BLaER1 (cell line): ENCODE results near the gene P3R3URF.

Experiments used
- H3K27ac ChIP-seq: shearing (Covaris generic); formaldehyde crosslinking; 2 replicates; pipeline ENCODE4 v1.8.1; 2022
- H3K27me3 ChIP-seq: shearing (Covaris generic); formaldehyde crosslinking; 2 replicates; pipeline ENCODE4 v1.8.1; 2022
- H3K36me3 ChIP-seq: shearing (Covaris generic); formaldehyde crosslinking; 2 replicates; pipeline ENCODE4 v1.8.1; 2022
- H3K4me1 ChIP-seq: shearing (Covaris generic); formaldehyde crosslinking; 2 replicates; pipeline ENCODE4 v1.8.1; 2022
- H3K4me2 ChIP-seq: shearing (Covaris generic); formaldehyde crosslinking; 2 replicates; pipeline ENCODE4 v1.8.1; 2022
- H3K4me3 ChIP-seq: shearing (Covaris generic); formaldehyde crosslinking; 2 replicates; pipeline ENCODE4 v1.8.1; 2022
- H3K9ac ChIP-seq: shearing (Covaris generic); formaldehyde crosslinking; 2 replicates; pipeline ENCODE4 v1.8.1; 2022
- H3K9me3 ChIP-seq: shearing (Covaris generic); formaldehyde crosslinking; 2 replicates; pipeline ENCODE4 v1.8.1; 2022
- H4K20me1 ChIP-seq: shearing (Covaris generic); formaldehyde crosslinking; 2 replicates; pipeline ENCODE4 v1.8.1; 2022
- Cebpa-rat ChIP-seq: shearing (Covaris generic); IDR thresholded peaks from 2 replicates; pipeline ENCODE4 v1.8.1; 2022

The P3R3URF gene

GRCh38 chr1:46210561-46210960 is 34.3 kb upstream of the P3R3URF start:
- Histone ChIP-seq H3K27ac (no peak overlapping the region), H4K20me1 (no peaks in the 10 kb centered on the region), H3K4me3 (no peak overlapping the region), H3K9ac (no peak overlapping the region), H3K4me2 (no peak overlapping the region), H3K27me3 (no peaks in the 10 kb centered on the region), H3K4me1 (peaks cover 15% of the 10 kb centered on the region), H3K36me3 (no peaks in the 10 kb centered on the region), H3K9me3 (no peaks in the 10 kb centered on the region)
- no peak for TF ChIP-seq Cebpa-rat

GRCh38 chr1:46206399-46206798 is 30.1 kb upstream of the P3R3URF start:
- Histone ChIP-seq H3K27ac (no peak overlapping the region), H3K4me1 (peaks cover 45% of the 10 kb centered on the region), H3K36me3 (no peaks in the 10 kb centered on the region), H3K9me3 (no peaks in the 10 kb centered on the region), H3K4me3 (no peak overlapping the region), H3K4me2 (no peak overlapping the region), H3K9ac (no peak overlapping the region), H3K27me3 (peaks cover 9% of the 10 kb centered on the region; the same call in 1 of the 2 replicates), H4K20me1 (no peaks in the 10 kb centered on the region)
- TF ChIP-seq Cebpa-rat: no peak

- Histone ChIP-seq H3K4me2 (no peak overlapping the region), H3K36me3 (no peaks in the 10 kb centered on the region), H3K4me1 (peaks cover 45% of the 10 kb centered on the region), H3K27ac (no peak overlapping the region), H4K20me1 (no peaks in the 10 kb centered on the region), H3K9me3 (no peaks in the 10 kb centered on the region), H3K27me3 (peaks cover 9% of the 10 kb centered on the region; the same call in 1 of the 2 replicates), H3K9ac (no peak overlapping the region), H3K4me3 (no peak overlapping the region)
- TF ChIP-seq Cebpa-rat: no peak
Measured at GRCh38 chr1:46205791-46206190, 29.5 kb upstream of the P3R3URF start.

GRCh38 chr1:46205141-46205540 is 28.9 kb upstream of the P3R3URF start:
- Histone ChIP-seq H3K4me2 (no peak overlapping the region), H3K36me3 (no peaks in the 10 kb centered on the region)

GRCh38 chr1:46204406-46204742 is 28.1 kb upstream of the P3R3URF start:
- Histone ChIP-seq H3K36me3 (no peaks in the 10 kb centered on the region), H3K9me3 (no peaks in the 10 kb centered on the region), H3K9ac (no peak overlapping the region), H3K4me2 (peak overlapping the region; percentile 97), H3K4me3 (peak overlapping the region; percentile 75; the same call in 1 of the 2 replicates), H4K20me1 (no peaks in the 10 kb centered on the region), H3K27ac (no peak overlapping the region), H3K4me1 (peaks cover 41% of the 10 kb centered on the region), H3K27me3 (peaks cover 9% of the 10 kb centered on the region; the same call in 1 of the 2 replicates)
- TF ChIP-seq Cebpa-rat: no peak

More at GRCh38 chr1:46205141-46205540, 28.9 kb upstream of the P3R3URF start:
- Histone ChIP-seq H3K9ac (no peak overlapping the region), H3K27ac (no peak overlapping the region), H3K27me3 (peaks cover 9% of the 10 kb centered on the region; the same call in 1 of the 2 replicates), H3K9me3 (no peaks in the 10 kb centered on the region), H3K4me1 (peaks cover 45% of the 10 kb centered on the region), H4K20me1 (no peaks in the 10 kb centered on the region), H3K4me3 (no peak overlapping the region)
- TF ChIP-seq Cebpa-rat: no peak

- Histone ChIP-seq H3K27me3 (peaks cover 9% of the 10 kb centered on the region; the same call in 1 of the 2 replicates), H3K27ac (peak overlapping the region; percentile 4; the same call in 1 of the 2 replicates), H3K9ac (peak overlapping the region; percentile 78), H4K20me1 (no peaks in the 10 kb centered on the region), H3K9me3 (no peaks in the 10 kb centered on the region), H3K4me2 (peak overlapping the region; percentile 97), H3K4me1 (peaks cover 46% of the 10 kb centered on the region), H3K4me3 (peak overlapping the region; percentile 75), H3K36me3 (no peaks in the 10 kb centered on the region)
- no peak for TF ChIP-seq Cebpa-rat
Measured at GRCh38 chr1:46203738-46204405, 27.6 kb upstream of the P3R3URF start.

- Histone ChIP-seq H3K9ac (peak overlapping the region; percentile 89), H4K20me1 (no peaks in the 10 kb centered on the region), H3K9me3 (no peaks in the 10 kb centered on the region), H3K27me3 (peaks cover 9% of the 10 kb centered on the region; the same call in 1 of the 2 replicates), H3K4me3 (peak overlapping the region; percentile 83), H3K36me3 (peaks cover 18% of the 10 kb centered on the region), H3K4me2 (peak overlapping the region; percentile 93), H3K4me1 (peaks cover 56% of the 10 kb centered on the region), H3K27ac (no peak overlapping the region)
- no peak for TF ChIP-seq Cebpa-rat
Measured at GRCh38 chr1:46199233-46199749, 23.0 kb upstream of the P3R3URF start.

- Histone ChIP-seq H3K27me3 (peaks cover under 1% of the 10 kb centered on the region; the same call in 1 of the 2 replicates), H3K36me3 (peaks cover 29% of the 10 kb centered on the region), H3K27ac (peak within 1 kb of the TSS; percentile 89), H3K9ac (peak within 1 kb of the TSS; percentile 89), H3K4me3 (peak within 1 kb of the TSS; percentile 83), H3K4me2 (peak within 1 kb of the TSS; percentile 93), H3K4me1 (peaks cover 46% of the 10 kb centered on the region), H3K9me3 (no peaks in the 10 kb centered on the region), H4K20me1 (no peaks in the 10 kb centered on the region)
- TF ChIP-seq Cebpa-rat: no peak
Measured at GRCh38 chr1:46197964-46198811, 21.9 kb upstream of the P3R3URF start, which contains the start of gene POMGNT1. Gene POMGNT1, minus strand, starts transcription at chr1:46198434. Its CDS starts 613 bp downstream, at chr1:46197821.

- Histone ChIP-seq H3K4me2 (peak overlapping the region; percentile 93), H3K27me3 (no peaks in the 10 kb centered on the region), H3K9me3 (no peaks in the 10 kb centered on the region), H3K36me3 (peaks cover 35% of the 10 kb centered on the region), H3K4me1 (peaks cover 39% of the 10 kb centered on the region), H3K9ac (peak overlapping the region; percentile 89), H4K20me1 (no peaks in the 10 kb centered on the region), H3K27ac (peak overlapping the region; percentile 89), H3K4me3 (peak overlapping the region; percentile 83)
- no peak for TF ChIP-seq Cebpa-rat
Measured at GRCh38 chr1:46197560-46197963, 21.3 kb upstream of the P3R3URF start.
